HG03432 (cell line): Measurements from ENCODE around the gene SKP1.

Source experiments
- ATAC-seq: cut with Tn5 transposase; IDR thresholded peaks from one replicate; pipeline ENCODE4 v1.9.1; 2021; ENCODE audit warnings: mild to moderate bottlenecking, moderate library complexity; ENCODE audit not compliant: unreplicated experiment

The SKP1 gene

GRCh38 chr5:134130239-134130945 is 46.4 kb downstream of the SKP1 start:
- no peak for ATAC-seq

GRCh38 chr5:134129411-134130238 is 47.1 kb downstream of the SKP1 start:
- no peak for ATAC-seq

GRCh38 chr5:134128648-134128995 is 48.1 kb downstream of the SKP1 start:
- no peak for ATAC-seq

GRCh38 chr5:134127988-134128647 is 48.6 kb downstream of the SKP1 start:
- ATAC-seq = no peak

- ATAC-seq = no peak
Measured at GRCh38 chr5:134127376-134127861, 49.3 kb downstream of the SKP1 start.

GRCh38 chr5:134125039-134126015 is 51.4 kb downstream of the SKP1 start:
- ATAC-seq = no peak

- ATAC-seq = no peak
Measured at GRCh38 chr5:134124289-134125038, 52.3 kb downstream of the SKP1 start.

- ATAC-seq = no peak
Measured at GRCh38 chr5:134123360-134123759, 53.4 kb downstream of the SKP1 start.

- ATAC-seq = no peak
Measured at GRCh38 chr5:134122530-134122929, 54.2 kb downstream of the SKP1 start.

- no peak for ATAC-seq
Measured at GRCh38 chr5:134120386-134121138, 56.2 kb downstream of the SKP1 start.

GRCh38 chr5:134119720-134120119 is 57.0 kb downstream of the SKP1 start:
- no peak for ATAC-seq

- no peak for ATAC-seq
Measured at GRCh38 chr5:134118212-134118835, 58.4 kb downstream of the SKP1 start.

GRCh38 chr5:134116789-134117761 is 59.7 kb downstream of the SKP1 start:
- ATAC-seq = no peak

GRCh38 chr5:134116286-134116685 is 60.5 kb downstream of the SKP1 start:
- ATAC-seq = no peak

- no peak for ATAC-seq
Measured at GRCh38 chr5:134115806-134116175, 61.0 kb downstream of the SKP1 start.

GRCh38 chr5:134114886-134115805 is 61.6 kb downstream of the SKP1 start:
- ATAC-seq = peak; percentile 11
